Mesendoderm (in vitro differentiated cells): ENCODE results near the gene MLH3.

Source experiments
- DNase-seq: peaks from one replicate; pipeline ENCODE4 v3.0.0; 2013
- H2AK5ac ChIP-seq: 2 replicates; pipeline ENCODE4 v1.6.1; 2013; ENCODE audit warnings: low read length, inconsistent platforms
- H2BK120ac ChIP-seq: 2 replicates; pipeline ENCODE4 v1.6.1; 2013; ENCODE audit warnings: low read depth, mild to moderate bottlenecking, low read length, moderate library complexity, mixed read lengths
- H2BK15ac ChIP-seq: replicated peaks from 2 replicates; pipeline ENCODE4 v1.6.1; 2013; ENCODE audit warnings: low read depth, mild to moderate bottlenecking, moderate library complexity
- H2BK5ac ChIP-seq: 2 replicates; pipeline ENCODE4 v1.6.1; 2013; ENCODE audit warnings: low read length, inconsistent platforms
- H3K18ac ChIP-seq: 2 replicates; pipeline ENCODE4 v1.6.1; 2013; ENCODE audit warnings: mild to moderate bottlenecking, low read length, mixed read lengths
- H3K23ac ChIP-seq: one replicate; pipeline ENCODE4 v1.6.1; 2013; ENCODE audit warnings: low read length
- H3K27ac ChIP-seq: 2 replicates; pipeline ENCODE4 v1.5.1; 2013; ENCODE audit warnings: low read depth, mild to moderate bottlenecking, inconsistent platforms, low read length, moderate library complexity
- H3K27me3 ChIP-seq: 2 replicates; pipeline ENCODE4 v1.6.1; 2013; ENCODE audit warnings: low read length, control low read depth, mild to moderate bottlenecking, inconsistent platforms; ENCODE audit not compliant: insufficient read depth, poor library complexity
- H3K36me3 ChIP-seq: 2 replicates; pipeline ENCODE4 v1.6.1; 2013; ENCODE audit warnings: low read length, inconsistent platforms; ENCODE audit not compliant: control insufficient read depth, insufficient read depth
- H3K4ac ChIP-seq: one replicate; pipeline ENCODE4 v1.6.1; 2013; ENCODE audit warnings: low read depth, mild to moderate bottlenecking, low read length, moderate library complexity
- H3K4me1 ChIP-seq: 2 replicates; pipeline ENCODE4 v1.6.1; 2013; ENCODE audit warnings: low read depth, low read length, inconsistent platforms; ENCODE audit not compliant: control insufficient read depth
- H3K4me2 ChIP-seq: 2 replicates; pipeline ENCODE4 v1.6.1; 2013; ENCODE audit warnings: low read length
- H3K4me3 ChIP-seq: 2 replicates; pipeline ENCODE4 v1.5.1; 2013; ENCODE audit warnings: mild to moderate bottlenecking, low read length
- H3K56ac ChIP-seq: one replicate; pipeline ENCODE4 v1.6.1; 2013; ENCODE audit warnings: low read length
- H3K79me1 ChIP-seq: 2 replicates; pipeline ENCODE4 v1.6.1; 2013; ENCODE audit warnings: low read length, inconsistent platforms
- H3K79me2 ChIP-seq: 2 replicates; pipeline ENCODE4 v1.6.1; 2013; ENCODE audit warnings: mild to moderate bottlenecking, low read length; ENCODE audit not compliant: control insufficient read depth, insufficient read depth
- H3K9ac ChIP-seq: 2 replicates; pipeline ENCODE4 v1.6.1; 2013; ENCODE audit warnings: low read length, inconsistent platforms
- H4K5ac ChIP-seq: one replicate; pipeline ENCODE4 v1.6.1; 2013; ENCODE audit warnings: low read length
- H4K8ac ChIP-seq: one replicate; pipeline ENCODE4 v1.6.1; 2013; ENCODE audit warnings: low read depth, mild to moderate bottlenecking, control low read depth, low read length, moderate library complexity
- WGBS: extraction: QIAGEN DNeasy Blood & Tissue Kit; methylation state at CpG from one replicate; pipeline ENCODE4 v1.1.7; 2013; ENCODE audit warnings: low lambda C conversion rate, missing lambda C conversion rate; ENCODE audit not compliant: insufficient coverage; ENCODE audit errors: extremely low coverage; 5-methylcytosine and 5-hydroxymethylcytosine counted together

The MLH3 gene

GRCh38 chr14:75064205-75064567, 12.9 kb upstream of the MLH3 start:
- H3K9ac ChIP-seq, result peak overlapping the region; percentile 48
- no peak overlapping the region for H3K18ac ChIP-seq
- H3K56ac ChIP-seq, result peak overlapping the region; percentile 73
- DNase-seq, result no peak
- peak overlapping the region; percentile 75 for H3K4me2 ChIP-seq
- no peak overlapping the region for H2BK5ac ChIP-seq
- H2BK15ac ChIP-seq, result no peak overlapping the region
- peaks cover 2% of the 10 kb centered on the region for H3K4me1 ChIP-seq
- H3K79me2 ChIP-seq, result no peaks in the 10 kb centered on the region
- no CpG with 5 or more reads among the region's 8 CpGs for WGBS
- no peak overlapping the region for H3K4ac ChIP-seq
- H2BK120ac ChIP-seq, result no peak overlapping the region
- no peak overlapping the region for H4K5ac ChIP-seq
- no peak overlapping the region for H3K23ac ChIP-seq
- no peaks in the 10 kb centered on the region for H3K27me3 ChIP-seq
- no peak overlapping the region for H2AK5ac ChIP-seq
- no peak overlapping the region for H3K27ac ChIP-seq
- H3K36me3 ChIP-seq, result no peaks in the 10 kb centered on the region
- no peak overlapping the region for H3K4me3 ChIP-seq
- H3K79me1 ChIP-seq, result peaks cover 5% of the 10 kb centered on the region
- no peak overlapping the region for H4K8ac ChIP-seq

GRCh38 chr14:75063491-75064204, 12.4 kb upstream of the MLH3 start, which contains the start of gene ACYP1:
TSS of gene ACYP1 (minus strand) at chr14:75064024. CDS start at chr14:75063553, 471 bp downstream.
- peaks cover 5% of the 10 kb centered on the region for H3K79me1 ChIP-seq
- DNase-seq, result peak; percentile 93
- no peak within 1 kb of the TSS for H3K18ac ChIP-seq
- H2BK120ac ChIP-seq, result no peak within 1 kb of the TSS
- H3K4me3 ChIP-seq, result peak within 1 kb of the TSS; percentile 90
- peaks cover 2% of the 10 kb centered on the region for H3K4me1 ChIP-seq
- no peak within 1 kb of the TSS for H4K5ac ChIP-seq
- no peak within 1 kb of the TSS for H2BK5ac ChIP-seq
- H3K4me2 ChIP-seq, result peak within 1 kb of the TSS; percentile 95
- no peaks in the 10 kb centered on the region for H3K27me3 ChIP-seq
- H3K79me2 ChIP-seq, result no peaks in the 10 kb centered on the region
- peak within 1 kb of the TSS; percentile 17 for H3K23ac ChIP-seq
- no peak within 1 kb of the TSS for H4K8ac ChIP-seq
- H3K56ac ChIP-seq, result peak within 1 kb of the TSS; percentile 94
- no peaks in the 10 kb centered on the region for H3K36me3 ChIP-seq
- no peak within 1 kb of the TSS for H2BK15ac ChIP-seq
- H3K27ac ChIP-seq, result no peak within 1 kb of the TSS
- no CpG with 5 or more reads among the region's 34 CpGs for WGBS
- H3K4ac ChIP-seq, result no peak within 1 kb of the TSS
- peak within 1 kb of the TSS; percentile 74 for H3K9ac ChIP-seq
- H2AK5ac ChIP-seq, result peak within 1 kb of the TSS; percentile 41

GRCh38 chr14:75063013-75063412, 11.7 kb upstream of the MLH3 start:
- Histone ChIP-seq H3K36me3 (no peaks in the 10 kb centered on the region), H3K18ac (no peak overlapping the region), H2BK120ac (no peak overlapping the region), H2BK15ac (no peak overlapping the region), H4K5ac (no peak overlapping the region), H2AK5ac (no peak overlapping the region), H4K8ac (no peak overlapping the region), H2BK5ac (no peak overlapping the region), H3K9ac (peak overlapping the region; percentile 74), H3K56ac (peak overlapping the region; percentile 94), H3K4me2 (peak overlapping the region; percentile 95), H3K79me2 (no peaks in the 10 kb centered on the region), H3K4me3 (peak overlapping the region; percentile 90), H3K27me3 (no peaks in the 10 kb centered on the region), H3K4me1 (peaks cover 2% of the 10 kb centered on the region), H3K79me1 (peaks cover 3% of the 10 kb centered on the region), H3K27ac (no peak overlapping the region), H3K4ac (no peak overlapping the region), H3K23ac (no peak overlapping the region)
- no CpG with 5 or more reads among the region's 5 CpGs for WGBS
- no peak for DNase-seq

GRCh38 chr14:75060420-75060819, 9.2 kb upstream of the MLH3 start:
- H3K18ac ChIP-seq, result no peak overlapping the region
- no peak overlapping the region for H3K23ac ChIP-seq
- DNase-seq, result no peak
- H2BK15ac ChIP-seq, result no peak overlapping the region
- no peaks in the 10 kb centered on the region for H3K27me3 ChIP-seq
- no peak overlapping the region for H3K4ac ChIP-seq
- peaks cover 2% of the 10 kb centered on the region for H3K4me1 ChIP-seq
- no peak overlapping the region for H3K4me2 ChIP-seq
- H3K79me1 ChIP-seq, result peaks cover 3% of the 10 kb centered on the region
- no peaks in the 10 kb centered on the region for H3K79me2 ChIP-seq
- H2BK5ac ChIP-seq, result no peak overlapping the region
- no peak overlapping the region for H2BK120ac ChIP-seq
- no peak overlapping the region for H3K9ac ChIP-seq
- no peaks in the 10 kb centered on the region for H3K36me3 ChIP-seq
- H4K5ac ChIP-seq, result no peak overlapping the region
- H2AK5ac ChIP-seq, result no peak overlapping the region
- H4K8ac ChIP-seq, result no peak overlapping the region
- H3K27ac ChIP-seq, result no peak overlapping the region
- WGBS, result no CpG with 5 or more reads among the region's 2 CpGs
- no peak overlapping the region for H3K4me3 ChIP-seq
- no peak overlapping the region for H3K56ac ChIP-seq

GRCh38 chr14:75059642-75060041, 8.4 kb upstream of the MLH3 start:
- no peak overlapping the region for H3K56ac ChIP-seq
- H3K18ac ChIP-seq, result no peak overlapping the region
- no peak overlapping the region for H3K27ac ChIP-seq
- H3K4me2 ChIP-seq, result no peak overlapping the region
- H2BK120ac ChIP-seq, result no peak overlapping the region
- H2AK5ac ChIP-seq, result no peak overlapping the region
- no peak overlapping the region for H3K4me3 ChIP-seq
- no CpG with 5 or more reads among the region's 2 CpGs for WGBS
- H3K79me2 ChIP-seq, result no peaks in the 10 kb centered on the region
- H4K5ac ChIP-seq, result no peak overlapping the region
- no peak overlapping the region for H3K23ac ChIP-seq
- H3K79me1 ChIP-seq, result peaks cover 3% of the 10 kb centered on the region
- H2BK15ac ChIP-seq, result no peak overlapping the region
- no peak overlapping the region for H2BK5ac ChIP-seq
- H3K36me3 ChIP-seq, result no peaks in the 10 kb centered on the region
- no peak overlapping the region for H3K4ac ChIP-seq
- H4K8ac ChIP-seq, result no peak overlapping the region
- no peaks in the 10 kb centered on the region for H3K27me3 ChIP-seq
- peaks cover 2% of the 10 kb centered on the region for H3K4me1 ChIP-seq
- no peak overlapping the region for H3K9ac ChIP-seq
- no peak for DNase-seq

GRCh38 chr14:75054421-75054820, 3.2 kb upstream of the MLH3 start:
- DNase-seq, result no peak
- Histone ChIP-seq H4K8ac (no peak overlapping the region), H4K5ac (no peak overlapping the region), H3K9ac (no peak overlapping the region), H3K27ac (no peak overlapping the region), H3K4me2 (no peak overlapping the region), H2BK5ac (no peak overlapping the region), H3K23ac (no peak overlapping the region), H3K4ac (no peak overlapping the region), H3K56ac (no peak overlapping the region), H3K79me2 (no peaks in the 10 kb centered on the region), H3K79me1 (no peaks in the 10 kb centered on the region), H3K18ac (no peak overlapping the region), H3K36me3 (no peaks in the 10 kb centered on the region), H3K4me1 (no peaks in the 10 kb centered on the region), H3K27me3 (no peaks in the 10 kb centered on the region), H2AK5ac (no peak overlapping the region), H3K4me3 (no peak overlapping the region), H2BK120ac (no peak overlapping the region), H2BK15ac (no peak overlapping the region)
- WGBS, result no CpG with 5 or more reads among the region's 1 CpG
